CD14-positive monocyte (primary cell): Measurements from ENCODE around the gene CGNL1. TPM values are rescaled to one million over a fixed set of nuclear protein-coding genes. Genes with fewer than 3 reads are reported as not detected.

ENCODE experiments used
- DNase-seq, 3 donors: peaks; one replicate each; pipeline ENCODE4 v3.0.0-alpha.2; 2011 to 2022
- H2AFZ ChIP-seq: 2 replicates; pipeline ENCODE4 v1.6.0; 2012; ENCODE audit warnings: mild to moderate bottlenecking, low read depth, low read length, inconsistent platforms; ENCODE audit not compliant: insufficient read depth, poor library complexity, severe bottlenecking
- H3K27ac ChIP-seq, 2 donors: 1 replicate in 1 of 2; 2 replicates in 1 of 2; pipeline ENCODE4 v1.5.1; 2012 to 2013; ENCODE audit warnings: low read length in 2 of 2, control low read depth in 1 of 2, inconsistent platforms in 1 of 2, low read depth in 1 of 2, mild to moderate bottlenecking in 1 of 2
- H3K27me3 ChIP-seq, 2 donors: one replicate each; pipeline versions ENCODE4 v1.6.0 to v1.6.1; 2011 to 2013; ENCODE audit warnings: low read length in 2 of 2; ENCODE audit not compliant: control insufficient read depth in 2 of 2, insufficient read depth in 2 of 2
- H3K36me3 ChIP-seq, 2 donors: replicated peaks in 1 of 2; 1 replicate in 1 of 2; 2 replicates in 1 of 2; pipeline versions ENCODE4 v1.5.1 to v1.6.1; 2012 to 2013; ENCODE audit warnings: low read length in 2 of 2, control low read depth in 1 of 2, inconsistent platforms in 1 of 2, mild to moderate bottlenecking in 1 of 2; ENCODE audit not compliant: insufficient read depth in 2 of 2, control insufficient read depth in 1 of 2
- H3K4me1 ChIP-seq, 2 donors: 1 replicate in 1 of 2; 2 replicates in 1 of 2; pipeline versions ENCODE4 v1.5.1 to v1.6.1; 2012 to 2013; ENCODE audit warnings: low read length in 2 of 2, control low read depth in 1 of 2, inconsistent platforms in 1 of 2, mild to moderate bottlenecking in 1 of 2, moderate library complexity in 1 of 2; ENCODE audit not compliant: insufficient read depth in 2 of 2, control insufficient read depth in 1 of 2
- H3K4me2 ChIP-seq: replicated peaks from 2 replicates; pipeline ENCODE3; 2012; ENCODE audit warnings: low read length, moderate library complexity, mild to moderate bottlenecking; ENCODE audit not compliant: poor library complexity, severe bottlenecking; ENCODE audit errors: extremely low read depth
- H3K4me3 ChIP-seq, 3 experiments: fragments of 200-600 bp in 1 of 3; sonication (generic) in 1 of 3; replicated peaks in 1 of 3; 1 replicate in 2 of 3; 2 replicates in 1 of 3; pipeline ENCODE4 v1.5.1; 2011 to 2013; ENCODE audit warnings: low read length in 3 of 3, mild to moderate bottlenecking in 3 of 3, control low read depth in 2 of 3, low read depth in 2 of 3, inconsistent platforms in 1 of 3, moderate library complexity in 1 of 3
- H3K79me2 ChIP-seq: 2 replicates; pipeline ENCODE4 v1.6.0; 2012; ENCODE audit warnings: mild to moderate bottlenecking, control low read depth, inconsistent platforms, low read length, moderate library complexity; ENCODE audit not compliant: insufficient read depth
- H3K9ac ChIP-seq: 2 replicates; pipeline ENCODE4 v1.6.0; 2017; ENCODE audit warnings: low read length, mild to moderate bottlenecking; ENCODE audit not compliant: insufficient read depth, poor library complexity, severe bottlenecking
- H3K9me3 ChIP-seq, 2 donors: replicated peaks in 1 of 2; 1 replicate in 1 of 2; 2 replicates in 1 of 2; pipeline versions ENCODE4 v1.5.1 to v1.6.1; 2012 to 2013; ENCODE audit warnings: low read length in 2 of 2, control low read depth in 1 of 2; ENCODE audit not compliant: control insufficient read depth in 1 of 2, insufficient read depth in 1 of 2
- H4K20me1 ChIP-seq: 2 replicates; pipeline ENCODE4 v1.6.0; 2012; ENCODE audit warnings: mild to moderate bottlenecking, low read length, control low read depth, moderate library complexity; ENCODE audit not compliant: insufficient read depth
- H3K27ac Mint-ChIP-seq, 7 donors: one replicate each; pipeline ENCODE4 v1.8.0; 2020; ENCODE audit warnings: mild to moderate bottlenecking in 7 of 7, mixed read lengths in 7 of 7, moderate library complexity in 6 of 7, inconsistent platforms in 2 of 7
- H3K27me3 Mint-ChIP-seq, 3 donors: one replicate each; pipeline ENCODE4 v1.8.0; 2021 to 2022; ENCODE audit warnings: low read depth in 3 of 3, mild to moderate bottlenecking in 3 of 3, mixed read lengths in 3 of 3, moderate library complexity in 3 of 3, inconsistent platforms in 1 of 3
- H3K36me3 Mint-ChIP-seq, 2 donors: one replicate each; pipeline ENCODE4 v1.8.0; 2020; ENCODE audit warnings: mixed read lengths in 2 of 2, inconsistent platforms in 1 of 2, mild to moderate bottlenecking in 1 of 2
- H3K4me1 Mint-ChIP-seq: one replicate; pipeline ENCODE4 v1.8.0; 2020; ENCODE audit warnings: mild to moderate bottlenecking, mixed read lengths
- H3K4me3 Mint-ChIP-seq, 2 donors: one replicate each; pipeline ENCODE4 v1.8.0; 2020; ENCODE audit warnings: mild to moderate bottlenecking in 2 of 2, mixed read lengths in 2 of 2, moderate library complexity in 1 of 2
- H3K9me3 Mint-ChIP-seq, 7 donors: one replicate each; pipeline ENCODE4 v1.8.0; 2020 to 2022; ENCODE audit warnings: mixed read lengths in 7 of 7, mild to moderate bottlenecking in 6 of 7, moderate library complexity in 6 of 7, inconsistent platforms in 2 of 7
- WGBS: methylation state at CpG from one replicate; pipeline ENCODE4 v1.1.5; 2013; ENCODE audit warnings: missing lambda C conversion rate; ENCODE audit not compliant: insufficient coverage; 5-methylcytosine and 5-hydroxymethylcytosine counted together
- intact Hi-C, 2 donors: fragments of 100-400 bp; cut with micrococcal nuclease; formaldehyde crosslinking; loops; one replicate each; pipeline versions ENCODE4 v1.15.0 to v1.15.1; 2023
- polyA plus RNA-seq, 3 donors: library from polyadenylated mRNA; depleted of rRNA in 1 of 3; unstranded in 2 of 3; stranded (reverse) in 1 of 3; fragments of 300-500 nt in 2 of 3; fragments of >200 nt in 1 of 3; fragmentation: Illumina TruSeq in 2 of 3; gene quantifications; 1 replicate in 2 of 3; 2 replicates in 1 of 3; pipeline ENCODE4 v1.2.3, GENCODE V29; 2012 to 2021
- TF ChIP-seq, protein P1 (sequence below): fragments of 200-600 bp; IDR thresholded peaks from one replicate; pipeline ENCODE4 v1.8.0; 2022; ENCODE audit warnings: antibody characterized with exemption, mild to moderate bottlenecking

CGNL1 gene
- polyA plus RNA-seq, 3 donors, result not detected

DNA sequence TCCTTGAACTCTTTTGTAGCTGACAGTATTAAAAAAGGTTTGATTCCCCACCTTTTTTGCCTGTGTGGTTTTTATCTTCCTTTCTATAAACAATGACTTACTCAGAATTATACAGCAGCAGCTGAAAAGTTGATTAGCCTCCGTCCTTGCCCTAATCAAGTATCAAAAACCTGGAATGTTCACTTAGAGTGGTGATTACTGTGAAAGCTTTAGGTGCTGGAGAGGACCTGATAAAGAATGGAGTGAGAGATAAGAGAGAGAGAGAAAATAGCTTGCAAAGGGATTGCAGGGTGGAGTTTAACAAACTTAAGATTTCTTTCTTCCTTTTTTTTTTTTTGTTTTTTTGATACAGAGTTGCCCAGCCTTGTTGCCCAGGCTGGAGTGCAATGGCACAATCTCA, 6.7 kb downstream of the CGNL1 start:
- Histone ChIP-seq H3K36me3 (no peaks in the 10 kb centered on the region), H3K79me2 (no peaks in the 10 kb centered on the region), H4K20me1 (no peaks in the 10 kb centered on the region), H2AFZ (no peak overlapping the region), H3K9me3 (no peaks in the 10 kb centered on the region), H3K4me2 (no peak overlapping the region), H3K9ac (no peak overlapping the region), H3K4me3 (no peak overlapping the region), H3K27me3 (peaks cover 4 to 8% of the 10 kb centered on the region in 2 donors), H3K4me1 (no peaks in the 10 kb centered on the region), H3K27ac (no peak overlapping the region)
- H3K9me3 Mint-ChIP-seq, result no peaks in the 10 kb centered on the region
- no peak overlapping the region for H3K4me3 Mint-ChIP-seq
- TF ChIP-seq, protein P1, sequence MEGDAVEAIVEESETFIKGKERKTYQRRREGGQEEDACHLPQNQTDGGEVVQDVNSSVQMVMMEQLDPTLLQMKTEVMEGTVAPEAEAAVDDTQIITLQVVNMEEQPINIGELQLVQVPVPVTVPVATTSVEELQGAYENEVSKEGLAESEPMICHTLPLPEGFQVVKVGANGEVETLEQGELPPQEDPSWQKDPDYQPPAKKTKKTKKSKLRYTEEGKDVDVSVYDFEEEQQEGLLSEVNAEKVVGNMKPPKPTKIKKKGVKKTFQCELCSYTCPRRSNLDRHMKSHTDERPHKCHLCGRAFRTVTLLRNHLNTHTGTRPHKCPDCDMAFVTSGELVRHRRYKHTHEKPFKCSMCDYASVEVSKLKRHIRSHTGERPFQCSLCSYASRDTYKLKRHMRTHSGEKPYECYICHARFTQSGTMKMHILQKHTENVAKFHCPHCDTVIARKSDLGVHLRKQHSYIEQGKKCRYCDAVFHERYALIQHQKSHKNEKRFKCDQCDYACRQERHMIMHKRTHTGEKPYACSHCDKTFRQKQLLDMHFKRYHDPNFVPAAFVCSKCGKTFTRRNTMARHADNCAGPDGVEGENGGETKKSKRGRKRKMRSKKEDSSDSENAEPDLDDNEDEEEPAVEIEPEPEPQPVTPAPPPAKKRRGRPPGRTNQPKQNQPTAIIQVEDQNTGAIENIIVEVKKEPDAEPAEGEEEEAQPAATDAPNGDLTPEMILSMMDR, result no peak
- no peaks in the 10 kb centered on the region for H3K36me3 Mint-ChIP-seq
- H3K27me3 Mint-ChIP-seq, result peaks cover 9 to 24% (median 18%) of the 10 kb centered on the region in 3 donors
- intact Hi-C loops, result no loop called here
- no peak overlapping the region for H3K27ac Mint-ChIP-seq
- no CpG with 5 or more reads among the region's 1 CpG for WGBS
- no peak for DNase-seq
- peaks cover 3% of the 10 kb centered on the region for H3K4me1 Mint-ChIP-seq

DNA sequence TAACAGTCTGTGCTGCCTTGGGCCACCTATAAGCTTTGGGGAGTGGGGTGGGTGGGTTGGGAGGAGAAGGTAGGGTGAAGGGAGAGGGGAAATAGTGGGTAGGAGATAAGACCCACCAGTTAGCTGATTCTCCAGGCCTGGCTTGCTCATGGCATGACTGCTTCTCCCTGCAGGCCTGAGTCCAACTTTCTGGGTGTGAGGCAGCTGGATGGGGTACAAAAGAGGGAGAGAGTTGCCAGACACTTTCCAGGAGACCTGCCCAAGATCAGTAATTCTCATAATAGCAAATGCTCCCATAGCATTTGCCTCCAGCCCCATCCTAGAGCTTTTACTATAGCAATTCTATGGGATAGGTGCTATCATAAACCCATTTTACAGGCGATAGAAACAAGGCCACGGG, 7.7 kb downstream of the CGNL1 start:
- no peaks in the 10 kb centered on the region for H3K27me3 ChIP-seq
- Mint-ChIP-seq H3K4me3 (no peak overlapping the region), H3K27ac (no peak overlapping the region), H3K9me3 (no peaks in the 10 kb centered on the region), H3K36me3 (no peaks in the 10 kb centered on the region), H3K4me1 (peaks cover 3% of the 10 kb centered on the region), H3K27me3 (peaks cover 3 to 16% (median 7%) of the 10 kb centered on the region in 3 donors)
- intact Hi-C loops, result no loop called here
- no peaks in the 10 kb centered on the region for H3K4me1 ChIP-seq
- H3K9ac ChIP-seq, result no peak overlapping the region
- H2AFZ ChIP-seq, result no peak overlapping the region
- no peak for DNase-seq
- H3K4me2 ChIP-seq, result no peak overlapping the region
- no peak overlapping the region for H3K4me3 ChIP-seq
- H3K9me3 ChIP-seq, result no peaks in the 10 kb centered on the region
- 100% methylated on average over 2 of the region's 2 CpGs for WGBS
- no peaks in the 10 kb centered on the region for H3K36me3 ChIP-seq
- no peak overlapping the region for H3K27ac ChIP-seq
- H4K20me1 ChIP-seq, result no peaks in the 10 kb centered on the region
- TF ChIP-seq, protein P1, result no peak
- no peaks in the 10 kb centered on the region for H3K79me2 ChIP-seq
